Measurements from ENCODE around the gene ZSCAN30. TPM values are rescaled to one million over a fixed set of nuclear protein-coding genes. Genes with fewer than 3 reads are reported as not detected.

ZSCAN30 gene
- total RNA-seq, 1 donor from 2014 or later, result 19.4 TPM

DNA sequence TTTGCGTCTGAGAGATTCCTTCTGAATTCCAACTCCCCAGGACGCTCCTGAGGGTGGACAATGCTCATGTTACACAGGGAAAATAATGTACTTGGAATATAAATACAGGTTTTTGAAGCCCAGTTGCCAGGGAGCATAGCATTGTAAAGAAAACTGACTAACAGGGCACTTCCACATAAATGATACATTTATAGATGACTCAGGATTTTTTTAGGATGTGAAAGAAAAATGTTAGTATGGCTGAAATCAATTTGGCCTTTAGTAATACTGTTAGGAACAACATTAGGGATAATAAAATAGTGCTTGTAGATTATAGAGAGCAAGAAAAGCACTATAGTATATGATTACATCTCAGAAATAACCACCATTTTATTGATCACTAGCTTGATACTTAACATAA lies 25.6 kb downstream of the ZSCAN30 start:
- H3K27ac ChIP-seq, result no peak overlapping the region
- intact Hi-C loops (cut with DNase I), result no loop called here
- no peaks in the 10 kb centered on the region for H3K9me3 ChIP-seq

DNA sequence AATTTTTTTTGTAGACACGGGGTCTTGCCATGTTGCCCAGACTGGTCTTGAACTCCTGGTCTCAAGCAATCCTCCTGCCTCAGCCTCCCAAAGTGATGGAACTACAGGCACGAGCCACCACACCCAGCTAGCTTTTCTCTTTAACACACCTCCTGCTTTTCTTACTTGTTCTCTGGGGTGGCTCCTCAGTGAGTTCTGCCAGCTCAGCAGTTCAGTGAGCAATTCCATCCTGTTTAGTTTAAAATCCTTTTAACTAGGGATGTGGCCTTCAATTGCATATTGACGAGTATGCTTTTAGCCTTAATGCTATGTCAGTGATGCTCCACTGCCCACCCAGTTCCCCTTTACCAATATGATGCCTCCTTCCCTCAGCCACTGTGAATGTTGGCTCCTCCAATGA lies 33.1 kb downstream of the ZSCAN30 start:
- H3K27ac ChIP-seq, result no peak overlapping the region
- H3K36me3 ChIP-seq, result peaks cover 0 to 18% of the 10 kb centered on the region in 2 donors
- no peaks in the 10 kb centered on the region for H3K27me3 ChIP-seq
- H3K4me1 ChIP-seq, result no peaks in the 10 kb centered on the region
- H3K9me3 ChIP-seq, result no peaks in the 10 kb centered on the region
- no peak overlapping the region for H3K4me3 ChIP-seq
- DNase-seq (ENCODE audit: extremely low spot score in 2 of 2), result no peak
- TF ChIP-seq, protein P1, sequence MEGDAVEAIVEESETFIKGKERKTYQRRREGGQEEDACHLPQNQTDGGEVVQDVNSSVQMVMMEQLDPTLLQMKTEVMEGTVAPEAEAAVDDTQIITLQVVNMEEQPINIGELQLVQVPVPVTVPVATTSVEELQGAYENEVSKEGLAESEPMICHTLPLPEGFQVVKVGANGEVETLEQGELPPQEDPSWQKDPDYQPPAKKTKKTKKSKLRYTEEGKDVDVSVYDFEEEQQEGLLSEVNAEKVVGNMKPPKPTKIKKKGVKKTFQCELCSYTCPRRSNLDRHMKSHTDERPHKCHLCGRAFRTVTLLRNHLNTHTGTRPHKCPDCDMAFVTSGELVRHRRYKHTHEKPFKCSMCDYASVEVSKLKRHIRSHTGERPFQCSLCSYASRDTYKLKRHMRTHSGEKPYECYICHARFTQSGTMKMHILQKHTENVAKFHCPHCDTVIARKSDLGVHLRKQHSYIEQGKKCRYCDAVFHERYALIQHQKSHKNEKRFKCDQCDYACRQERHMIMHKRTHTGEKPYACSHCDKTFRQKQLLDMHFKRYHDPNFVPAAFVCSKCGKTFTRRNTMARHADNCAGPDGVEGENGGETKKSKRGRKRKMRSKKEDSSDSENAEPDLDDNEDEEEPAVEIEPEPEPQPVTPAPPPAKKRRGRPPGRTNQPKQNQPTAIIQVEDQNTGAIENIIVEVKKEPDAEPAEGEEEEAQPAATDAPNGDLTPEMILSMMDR (IDR thresholded peaks at IDR 0.05), result no peak
- TF ChIP-seq POLR2A (IDR thresholded peaks at IDR 0.05) (no peak), POLR2AphosphoS5 (IDR thresholded peaks at IDR 0.05; ENCODE audit: insufficient read depth in 1 of 2, low read depth in 1 of 2) (no peak)
- intact Hi-C loops (cut with DNase I), result no loop called here

More for the DNA sequence above, 25.6 kb downstream of the ZSCAN30 start:
- H3K27me3 ChIP-seq, result no peaks in the 10 kb centered on the region
- H3K4me3 ChIP-seq, result no peak overlapping the region
- H3K36me3 ChIP-seq, result peaks cover 0 to 12% of the 10 kb centered on the region in 2 donors
- peaks cover 12% of the 10 kb centered on the region for H3K4me1 ChIP-seq
- TF ChIP-seq POLR2A (IDR thresholded peaks at IDR 0.05), result no peak
- TF ChIP-seq, protein P1 (IDR thresholded peaks at IDR 0.05), result no peak
- TF ChIP-seq POLR2AphosphoS5 (IDR thresholded peaks at IDR 0.05; ENCODE audit: insufficient read depth in 1 of 2, low read depth in 1 of 2), result no peak
- DNase-seq (ENCODE audit: extremely low spot score in 2 of 2), result no peak

DNA sequence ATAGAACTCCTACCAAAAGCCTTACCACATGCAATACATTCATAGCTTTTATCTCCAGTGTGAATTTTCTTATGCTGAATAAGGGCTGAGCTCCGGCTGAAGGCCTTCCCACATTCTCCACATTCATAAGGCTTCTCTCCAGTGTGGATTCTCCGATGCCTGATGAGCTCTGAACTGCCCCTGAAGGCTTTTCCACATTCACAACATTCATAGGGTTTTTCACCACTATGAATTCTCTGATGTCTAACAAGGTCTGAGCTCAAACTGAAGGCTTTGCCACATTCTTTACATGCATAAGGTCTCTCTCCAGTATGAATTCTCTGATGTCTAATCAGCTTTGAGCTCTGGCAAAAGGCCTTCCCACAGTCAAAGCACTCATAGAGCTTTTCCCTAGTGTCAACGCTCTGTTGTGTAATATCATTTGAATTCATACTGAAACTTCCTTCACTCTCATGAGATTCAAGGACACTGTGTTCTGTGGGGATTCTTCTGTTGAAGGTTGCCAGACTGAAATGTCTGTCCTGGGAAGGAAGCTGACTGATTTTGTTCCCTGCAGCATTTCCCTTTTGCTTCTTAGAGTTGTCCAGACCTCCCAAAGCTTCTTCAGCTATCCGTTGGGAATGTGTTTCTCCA lies 36.3 kb downstream of the ZSCAN30 start:
- H3K4me3 ChIP-seq, result no peak overlapping the region
- H3K36me3 ChIP-seq, result peaks cover 0 to 25% of the 10 kb centered on the region in 2 donors
- TF ChIP-seq POLR2A (IDR thresholded peaks at IDR 0.05) (no peak), POLR2AphosphoS5 (IDR thresholded peaks at IDR 0.05; ENCODE audit: insufficient read depth in 1 of 2, low read depth in 1 of 2) (no peak)
- TF ChIP-seq, protein P1 (IDR thresholded peaks at IDR 0.05), result no peak
- no peaks in the 10 kb centered on the region for H3K4me1 ChIP-seq
- intact Hi-C loops (cut with DNase I), result no loop called here
- no peak for DNase-seq (ENCODE audit: extremely low spot score in 2 of 2)
- no peaks in the 10 kb centered on the region for H3K9me3 ChIP-seq
- no peaks in the 10 kb centered on the region for H3K27me3 ChIP-seq
- no peak overlapping the region for H3K27ac ChIP-seq

DNA sequence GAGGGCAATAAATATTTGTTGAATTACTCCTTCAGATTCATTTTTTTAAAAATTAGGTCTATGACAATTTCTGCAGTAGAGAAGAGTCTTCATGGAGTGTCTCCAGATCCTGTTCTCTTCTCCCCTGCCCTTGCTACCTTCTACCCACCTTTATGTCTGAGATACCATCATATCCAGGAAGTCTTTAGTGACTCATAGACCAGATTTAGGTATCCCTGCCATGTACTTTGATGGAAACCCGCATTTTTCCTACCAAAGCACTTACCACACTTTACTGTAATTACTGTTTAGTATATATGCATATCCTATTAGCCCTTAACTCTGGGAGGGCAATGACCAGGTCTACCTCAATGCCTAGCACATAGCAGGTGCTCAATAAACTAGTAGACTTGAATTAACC lies 37.6 kb downstream of the ZSCAN30 start:
- no peak for DNase-seq (ENCODE audit: extremely low spot score in 2 of 2)
- Histone ChIP-seq H3K4me1 (no peaks in the 10 kb centered on the region), H3K27ac (no peak overlapping the region), H3K36me3 (peaks cover 0 to 24% of the 10 kb centered on the region in 2 donors), H3K4me3 (no peak overlapping the region), H3K9me3 (no peaks in the 10 kb centered on the region), H3K27me3 (no peaks in the 10 kb centered on the region)
- intact Hi-C loops (cut with DNase I), result no loop called here
- TF ChIP-seq POLR2A (IDR thresholded peaks at IDR 0.05), result no peak
- TF ChIP-seq, protein P1 (IDR thresholded peaks at IDR 0.05), result no peak
- no peak for TF ChIP-seq POLR2AphosphoS5 (IDR thresholded peaks at IDR 0.05; ENCODE audit: insufficient read depth in 1 of 2, low read depth in 1 of 2)

DNA sequence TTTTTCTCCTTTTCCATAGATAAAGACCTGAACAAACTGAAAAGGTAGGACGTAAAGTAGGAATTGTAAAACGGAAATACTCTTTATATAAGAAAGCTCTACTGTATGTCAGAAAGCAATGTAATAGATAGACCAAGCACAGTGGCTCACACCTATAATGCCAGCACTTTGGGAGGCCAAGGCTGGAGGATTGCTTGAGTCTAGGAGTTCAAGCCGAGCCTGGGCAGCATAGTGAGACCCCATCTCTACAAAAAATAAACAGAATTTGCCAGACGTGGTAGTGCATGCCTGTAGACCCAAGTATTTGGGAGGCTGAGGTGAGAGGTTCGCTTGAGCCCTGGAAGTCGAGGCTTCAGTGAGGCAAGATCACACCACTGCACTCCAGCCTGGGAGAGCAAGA lies 41.6 kb downstream of the ZSCAN30 start:
- TF ChIP-seq, protein P1 (IDR thresholded peaks at IDR 0.05), result no peak
- TF ChIP-seq POLR2AphosphoS5 (IDR thresholded peaks at IDR 0.05; ENCODE audit: insufficient read depth in 1 of 2, low read depth in 1 of 2) (no peak), POLR2A (IDR thresholded peaks at IDR 0.05) (no peak)
- H3K4me1 ChIP-seq, result no peaks in the 10 kb centered on the region
- no peaks in the 10 kb centered on the region for H3K27me3 ChIP-seq
- H3K4me3 ChIP-seq, result no peak overlapping the region
- no peak overlapping the region for H3K27ac ChIP-seq
- no peaks in the 10 kb centered on the region for H3K9me3 ChIP-seq
- no peak for DNase-seq (ENCODE audit: extremely low spot score in 2 of 2)
- peaks cover 0 to 48% of the 10 kb centered on the region in 2 donors for H3K36me3 ChIP-seq
- intact Hi-C loops (cut with DNase I), result no loop called here

Data from vagina (tissue), 2 donors.